K562 (cell line): ENCODE data around the gene LAX1. TPM values are rescaled to one million over a fixed set of nuclear protein-coding genes. Genes with fewer than 3 reads are reported as not detected.

Experiments
- ATAC-seq: fragments of 200-7000 bp; cut with Tn5 transposase; 3 replicates; pipeline ENCODE4 v1.9.1; 2020; ENCODE audit warnings: moderate library complexity
- BruUV-seq: library from RNA; stranded (reverse); fragments of 400-500 nt; replicated peaks from 2 replicates; lab custom pipeline; 2021; lab: Mats Ljungman, UMichigan
- CTCF ChIA-PET: fragments of 300-600 bp; formaldehyde crosslinking; extraction: SDS; loops from one replicate; lab custom pipeline; 2021; ENCODE audit warnings: low intra/inter-chr PET ratio; lab: Yijun Ruan, JAX
- POLR2A ChIA-PET: fragments of 300-600, 350-650 bp; sonication (Branson Sonifier 250); formaldehyde crosslinking; extraction: SDS; loops from one replicate; lab custom pipeline; 2021; ENCODE audit warnings: antibody characterized with exemption, inconsistent platforms; lab: Yijun Ruan, JAX
- DNase-seq, 4 experiments: peaks; one replicate each; pipeline versions ENCODE4 v3.0.0 to v3.0.0-alpha.2; 2011 to 2018; ENCODE audit warnings: low spot score in 3 of 4, mixed read lengths in 3 of 4; ENCODE audit errors: extremely low read depth in 1 of 4
- FAIRE-seq: peaks from 2 replicates; lab custom pipeline; 2011; peaks lifted over from hg19 to GRCh38; lab: Jason Lieb, UNC
- H2AFZ ChIP-seq: 2 replicates; pipeline ENCODE4 v1.6.0; 2011; ENCODE audit warnings: low read depth, low read length, control low read depth, inconsistent platforms
- H3K27ac ChIP-seq: fragments of 200-600 bp; 3 replicates; pipeline ENCODE4 v1.8.0; 2011; ENCODE audit warnings: low read depth, mild to moderate bottlenecking, control low read depth, inconsistent platforms, low read length, moderate library complexity, mixed read lengths; ENCODE audit errors: extremely low read depth
- H3K27me3 ChIP-seq, 2 experiments: fragments of 300-600 bp in 1 of 2; 2 replicates in 1 of 2; 3 replicates in 1 of 2; pipeline versions ENCODE4 v1.6.0 to v1.8.0; 2011; ENCODE audit warnings: inconsistent platforms in 2 of 2, low read length in 2 of 2, mild to moderate bottlenecking in 1 of 2, mixed read lengths in 1 of 2, moderate library complexity in 1 of 2; ENCODE audit not compliant: control insufficient read depth in 2 of 2, insufficient read depth in 2 of 2
- H3K36me3 ChIP-seq: fragments of 300-600 bp; 3 replicates; pipeline ENCODE4 v1.8.0; 2011; ENCODE audit warnings: mild to moderate bottlenecking, low read length, inconsistent platforms; ENCODE audit not compliant: control insufficient read depth, insufficient read depth
- H3K4me1 ChIP-seq, 2 experiments: fragments of 200-600 bp in 1 of 2; replicated peaks in 1 of 2; 2 replicates in 1 of 2; 3 replicates in 1 of 2; pipeline versions ENCODE4 v1.5.1 to v1.8.0; 2011; ENCODE audit warnings: inconsistent platforms in 2 of 2, low read length in 2 of 2, mild to moderate bottlenecking in 1 of 2, mixed read lengths in 1 of 2, moderate library complexity in 1 of 2; ENCODE audit not compliant: control insufficient read depth in 2 of 2, insufficient read depth in 2 of 2
- H3K4me2 ChIP-seq: 2 replicates; pipeline ENCODE4 v1.6.1; 2011; ENCODE audit warnings: low read length, control low read depth, inconsistent platforms, mixed read lengths; ENCODE audit not compliant: insufficient read depth
- H3K4me3 ChIP-seq: fragments of 200-600 bp; sonication (generic), shearing (Covaris generic); 2 replicates; pipeline ENCODE4 v1.5.1; 2016; ENCODE audit warnings: control low read depth, inconsistent platforms
- H3K79me2 ChIP-seq: fragments of 200-600 bp; 3 replicates; pipeline ENCODE4 v1.8.0; 2011; ENCODE audit warnings: low read length, inconsistent platforms; ENCODE audit not compliant: control insufficient read depth, insufficient read depth
- H3K9ac ChIP-seq, 2 experiments: 2 replicates each; pipeline versions ENCODE4 v1.6.0 to v1.6.1; 2011; ENCODE audit warnings: low read depth in 2 of 2, low read length in 2 of 2, control low read depth in 1 of 2, inconsistent platforms in 1 of 2, mild to moderate bottlenecking in 1 of 2, mixed read lengths in 1 of 2; ENCODE audit not compliant: insufficient read depth in 1 of 2
- H3K9me1 ChIP-seq: one replicate; pipeline ENCODE4 v1.6.0; 2011; ENCODE audit warnings: inconsistent platforms, mild to moderate bottlenecking, low read length, moderate library complexity; ENCODE audit not compliant: control insufficient read depth, insufficient read depth
- H3K9me3 ChIP-seq: replicated peaks from 2 replicates; pipeline ENCODE4 v1.5.1; 2011; ENCODE audit warnings: low read depth, low read length, inconsistent platforms; ENCODE audit not compliant: control insufficient read depth, insufficient read depth
- H4K20me1 ChIP-seq: replicated peaks from 2 replicates; pipeline ENCODE4 v1.6.1; 2011; ENCODE audit warnings: low read length, inconsistent platforms, mixed read lengths; ENCODE audit not compliant: control insufficient read depth, insufficient read depth
- ZNF224 ChIP-seq: sonication (generic); formaldehyde crosslinking; IDR thresholded peaks from 2 replicates; pipeline ENCODE4 v1.8.0; 2022; ENCODE audit warnings: mild to moderate bottlenecking, missing genetic modification reagents
- WGBS: fragments of 100-300 bp; shearing (Covaris generic); methylation state at CpG from one replicate; pipeline ENCODE4 v1.1.6; 2016; ENCODE audit warnings: low coverage, mixed read lengths; ENCODE audit not compliant: insufficient coverage; ENCODE audit errors: missing lambda C conversion rate; 5-methylcytosine and 5-hydroxymethylcytosine counted together
- in situ Hi-C: fragments of 300-500 bp; cut with MboI; formaldehyde crosslinking; loops from 4 replicates; pipeline ENCODE4 v1.15.0; 2018; ENCODE audit warnings: inconsistent platforms, mixed read lengths
- intact Hi-C: fragments of 100-400 bp; cut with micrococcal nuclease; formaldehyde crosslinking; loops from 2 replicates; pipeline ENCODE4 v1.14.2; 2022
- polyA plus RNA-seq, 8 experiments: library from polyadenylated mRNA; depleted of rRNA in 4 of 8; stranded (reverse) in 5 of 8; unstranded in 3 of 8; fragments of >200 nt; fragmentation: Nextera tagmentation in 2 of 8; fragmentation: Illumina TruSeq in 1 of 8; extraction: Ambion mirVana in 2 of 8; extraction: Trizol in 1 of 8; gene quantifications; 2 replicates each; pipeline versions ENCODE4 v1.2.1 to v1.2.3, GENCODE V29; 2011 to 2014; ENCODE audit warnings: inconsistent platforms in 1 of 8, missing spikeins in 1 of 8
- total RNA-seq, 7 experiments: library from RNA; depleted of rRNA in 6 of 7; stranded (reverse); fragments of >200 nt in 6 of 7; fragmentation: Illumina TruSeq in 2 of 7; extraction: Trizol in 2 of 7; gene quantifications; 2 replicates each; pipeline versions ENCODE4 v1.2.1 to v1.2.3, GENCODE V29; 2011 to 2021; ENCODE audit warnings: low replicate concordance in 1 of 7
- TF ChIP-seq, protein P1 (sequence below): sonication (generic); formaldehyde crosslinking; IDR thresholded peaks from 2 replicates; pipeline ENCODE4 v1.8.1; 2023; ENCODE audit warnings: mild to moderate bottlenecking, missing genetic modification reagents

The LAX1 gene
- total and polyA plus RNA-seq, 9 of the 15 experiments (the other 6 are each of a cell fraction or from before 2014, with no cell fraction given): not detected

DNA sequence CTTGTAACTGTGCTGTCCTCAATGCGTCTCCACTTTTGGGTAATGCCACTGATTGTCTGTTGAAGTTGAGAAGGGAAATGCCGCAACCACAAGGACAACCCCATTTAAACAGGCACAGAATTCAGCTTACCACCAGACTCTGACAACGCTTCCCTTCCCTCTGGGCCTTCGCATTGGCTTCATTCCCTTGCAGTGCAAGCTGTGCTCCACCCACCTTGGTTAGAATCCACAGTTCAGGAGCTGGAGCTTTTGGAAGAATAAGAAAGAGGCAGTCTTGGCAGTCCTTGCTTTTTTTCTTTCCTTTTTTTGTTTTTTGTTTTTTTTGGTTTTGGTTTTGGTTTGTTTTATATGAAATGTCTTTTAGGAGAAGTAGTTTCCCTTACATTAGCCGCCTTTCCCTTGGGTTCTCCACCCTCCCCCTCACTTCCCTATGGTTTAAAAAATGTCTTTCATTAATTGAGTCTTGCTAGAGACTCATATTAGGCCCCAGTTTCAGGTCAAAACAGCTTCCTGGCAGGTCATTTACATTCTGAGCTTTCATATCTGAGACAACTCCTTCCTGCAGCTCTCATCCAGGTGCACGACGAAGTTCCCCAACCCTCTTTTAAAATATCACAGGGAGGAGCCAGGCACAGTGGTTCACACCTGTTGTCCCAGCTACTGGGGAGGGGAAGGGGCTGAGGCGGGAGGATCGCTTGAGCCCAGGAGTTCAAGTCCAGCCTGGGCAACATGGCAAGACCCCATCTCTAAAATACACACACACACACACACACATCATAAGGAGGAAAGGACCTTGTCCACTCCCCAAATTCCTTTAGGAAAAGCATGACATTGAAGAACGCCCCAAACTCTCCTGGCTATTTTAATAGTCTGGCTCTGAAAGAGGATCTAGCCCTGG, 20.7 kb upstream of the LAX1 start:
- Histone ChIP-seq H3K27me3 (no peaks in the 10 kb centered on the region), H4K20me1 (no peaks in the 10 kb centered on the region), H3K9me3 (no peaks in the 10 kb centered on the region), H2AFZ (no peak overlapping the region), H3K9ac (no peak overlapping the region), H3K27ac (no peak overlapping the region), H3K4me3 (no peak overlapping the region), H3K4me2 (no peak overlapping the region), H3K4me1 (no peaks in the 10 kb centered on the region), H3K36me3 (0 out of 3 replicates have a peak, but pooled peaks cover 5% of the 10 kb centered on the region), H3K9me1 (no peaks in the 10 kb centered on the region), H3K79me2 (no peaks in the 10 kb centered on the region)
- TF ChIP-seq, protein P1, sequence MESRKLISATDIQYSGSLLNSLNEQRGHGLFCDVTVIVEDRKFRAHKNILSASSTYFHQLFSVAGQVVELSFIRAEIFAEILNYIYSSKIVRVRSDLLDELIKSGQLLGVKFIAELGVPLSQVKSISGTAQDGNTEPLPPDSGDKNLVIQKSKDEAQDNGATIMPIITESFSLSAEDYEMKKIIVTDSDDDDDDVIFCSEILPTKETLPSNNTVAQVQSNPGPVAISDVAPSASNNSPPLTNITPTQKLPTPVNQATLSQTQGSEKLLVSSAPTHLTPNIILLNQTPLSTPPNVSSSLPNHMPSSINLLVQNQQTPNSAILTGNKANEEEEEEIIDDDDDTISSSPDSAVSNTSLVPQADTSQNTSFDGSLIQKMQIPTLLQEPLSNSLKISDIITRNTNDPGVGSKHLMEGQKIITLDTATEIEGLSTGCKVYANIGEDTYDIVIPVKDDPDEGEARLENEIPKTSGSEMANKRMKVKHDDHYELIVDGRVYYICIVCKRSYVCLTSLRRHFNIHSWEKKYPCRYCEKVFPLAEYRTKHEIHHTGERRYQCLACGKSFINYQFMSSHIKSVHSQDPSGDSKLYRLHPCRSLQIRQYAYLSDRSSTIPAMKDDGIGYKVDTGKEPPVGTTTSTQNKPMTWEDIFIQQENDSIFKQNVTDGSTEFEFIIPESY (CRISPR knock-in tag): peak; percentile 18; the same call in 1 of the 2 replicates
- TF ChIP-seq ZNF224 (CRISPR knock-in tag): no peak
- DNase-seq (no peak), FAIRE-seq (no peak), ATAC-seq (no peak)
- intact Hi-C loops (no loop called here), in situ Hi-C loops (no loop called here)
- CTCF ChIA-PET: no interaction called here
- BruUV-seq: no TSS peak
- POLR2A ChIA-PET: interaction anchor here (0.6 to 1.2 kb wide), 2 partner anchors 19 to 66 kb away, joined by 3 to 4 read pairs; no protein-coding TSS in a partner anchor
- WGBS: 61% methylated on average over 10 of the region's 10 CpGs
